ENCODE measurements around the gene AKAP1.

DNA sequence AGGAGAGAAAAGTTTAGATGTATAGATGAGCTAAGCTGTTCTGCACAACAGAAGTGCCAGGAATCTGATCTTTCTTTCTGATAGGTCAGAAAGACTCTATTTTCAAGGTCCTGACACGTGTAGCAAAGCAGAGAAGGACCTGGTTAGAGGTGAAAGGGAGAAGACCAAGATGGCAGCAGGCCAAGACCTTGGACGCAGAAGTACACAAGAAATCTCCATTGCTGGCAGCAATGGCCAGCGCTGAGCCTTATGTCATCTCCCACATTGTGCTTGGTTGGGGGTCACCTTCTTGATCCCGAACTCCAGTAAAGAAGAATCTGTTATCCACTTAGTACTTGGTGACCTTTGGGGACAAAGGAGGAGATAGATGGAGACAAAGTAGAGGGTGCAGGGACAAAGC is 41.8 kb upstream of the AKAP1 start:
- TF ChIP-seq POLR2A (IDR thresholded peaks at IDR 0.05), result no peak
- TF ChIP-seq, protein P1, sequence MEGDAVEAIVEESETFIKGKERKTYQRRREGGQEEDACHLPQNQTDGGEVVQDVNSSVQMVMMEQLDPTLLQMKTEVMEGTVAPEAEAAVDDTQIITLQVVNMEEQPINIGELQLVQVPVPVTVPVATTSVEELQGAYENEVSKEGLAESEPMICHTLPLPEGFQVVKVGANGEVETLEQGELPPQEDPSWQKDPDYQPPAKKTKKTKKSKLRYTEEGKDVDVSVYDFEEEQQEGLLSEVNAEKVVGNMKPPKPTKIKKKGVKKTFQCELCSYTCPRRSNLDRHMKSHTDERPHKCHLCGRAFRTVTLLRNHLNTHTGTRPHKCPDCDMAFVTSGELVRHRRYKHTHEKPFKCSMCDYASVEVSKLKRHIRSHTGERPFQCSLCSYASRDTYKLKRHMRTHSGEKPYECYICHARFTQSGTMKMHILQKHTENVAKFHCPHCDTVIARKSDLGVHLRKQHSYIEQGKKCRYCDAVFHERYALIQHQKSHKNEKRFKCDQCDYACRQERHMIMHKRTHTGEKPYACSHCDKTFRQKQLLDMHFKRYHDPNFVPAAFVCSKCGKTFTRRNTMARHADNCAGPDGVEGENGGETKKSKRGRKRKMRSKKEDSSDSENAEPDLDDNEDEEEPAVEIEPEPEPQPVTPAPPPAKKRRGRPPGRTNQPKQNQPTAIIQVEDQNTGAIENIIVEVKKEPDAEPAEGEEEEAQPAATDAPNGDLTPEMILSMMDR (IDR thresholded peaks at IDR 0.05), result no peak

All from prostate gland (tissue), 2 donors.